ENCODE data around the gene CLASP2.

DNA sequence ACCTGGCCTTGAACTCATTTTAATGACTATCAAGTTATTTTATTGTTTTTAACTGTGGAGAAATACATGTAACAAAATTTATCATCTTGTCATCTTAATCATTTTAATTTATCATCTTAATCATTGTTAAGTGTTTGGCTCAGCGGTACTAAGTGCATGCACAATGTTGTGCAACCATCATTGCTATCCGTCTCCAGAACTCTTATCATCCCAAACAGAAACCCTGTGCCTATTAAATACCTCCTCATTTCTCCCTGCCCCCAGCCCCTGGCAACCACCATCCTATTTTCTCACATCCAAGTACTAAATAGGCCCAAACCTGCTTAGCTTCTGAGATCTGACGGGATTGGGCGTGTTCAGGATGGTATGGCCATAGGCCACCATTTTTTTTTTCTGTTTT lies 226.3 kb downstream of the CLASP2 start:
- no peak for TF ChIP-seq ARNTL (CRISPR knock-in tag; IDR thresholded peaks at IDR 0.05; ENCODE audit: borderline replicate concordance, low read depth)
- TF ChIP-seq GLIS3 (CRISPR knock-in tag; IDR thresholded peaks at IDR 0.05), result no peak
- TF ChIP-seq ZNF8 (CRISPR knock-in tag; IDR thresholded peaks at IDR 0.05), result no peak

Data from SK-N-SH treated with all-trans-retinoic acid at 6 μM for 48 hours (cell line).